ENCODE results near the gene RAI1.

Gene RAI1

GRCh38 chr17:17789410-17789809, 108.2 kb downstream of the RAI1 start:
- TF ChIP-seq, protein P1, sequence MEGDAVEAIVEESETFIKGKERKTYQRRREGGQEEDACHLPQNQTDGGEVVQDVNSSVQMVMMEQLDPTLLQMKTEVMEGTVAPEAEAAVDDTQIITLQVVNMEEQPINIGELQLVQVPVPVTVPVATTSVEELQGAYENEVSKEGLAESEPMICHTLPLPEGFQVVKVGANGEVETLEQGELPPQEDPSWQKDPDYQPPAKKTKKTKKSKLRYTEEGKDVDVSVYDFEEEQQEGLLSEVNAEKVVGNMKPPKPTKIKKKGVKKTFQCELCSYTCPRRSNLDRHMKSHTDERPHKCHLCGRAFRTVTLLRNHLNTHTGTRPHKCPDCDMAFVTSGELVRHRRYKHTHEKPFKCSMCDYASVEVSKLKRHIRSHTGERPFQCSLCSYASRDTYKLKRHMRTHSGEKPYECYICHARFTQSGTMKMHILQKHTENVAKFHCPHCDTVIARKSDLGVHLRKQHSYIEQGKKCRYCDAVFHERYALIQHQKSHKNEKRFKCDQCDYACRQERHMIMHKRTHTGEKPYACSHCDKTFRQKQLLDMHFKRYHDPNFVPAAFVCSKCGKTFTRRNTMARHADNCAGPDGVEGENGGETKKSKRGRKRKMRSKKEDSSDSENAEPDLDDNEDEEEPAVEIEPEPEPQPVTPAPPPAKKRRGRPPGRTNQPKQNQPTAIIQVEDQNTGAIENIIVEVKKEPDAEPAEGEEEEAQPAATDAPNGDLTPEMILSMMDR (IDR thresholded peaks at IDR 0.05; ENCODE audit: low read length, missing control alignments): no peak
- H3K4me3 ChIP-seq (replicated peaks; ENCODE audit: low read depth, low read length): no peak overlapping the region
- no peak for DNase-seq (ENCODE audit: low read depth)

GRCh38 chr17:17789828-17790636, 108.8 kb downstream of the RAI1 start:
- no peak for DNase-seq (ENCODE audit: low read depth)
- H3K4me3 ChIP-seq (replicated peaks; ENCODE audit: low read depth, low read length): no peak overlapping the region
- TF ChIP-seq, protein P1 (IDR thresholded peaks at IDR 0.05; ENCODE audit: low read length, missing control alignments): no peak

DNA sequence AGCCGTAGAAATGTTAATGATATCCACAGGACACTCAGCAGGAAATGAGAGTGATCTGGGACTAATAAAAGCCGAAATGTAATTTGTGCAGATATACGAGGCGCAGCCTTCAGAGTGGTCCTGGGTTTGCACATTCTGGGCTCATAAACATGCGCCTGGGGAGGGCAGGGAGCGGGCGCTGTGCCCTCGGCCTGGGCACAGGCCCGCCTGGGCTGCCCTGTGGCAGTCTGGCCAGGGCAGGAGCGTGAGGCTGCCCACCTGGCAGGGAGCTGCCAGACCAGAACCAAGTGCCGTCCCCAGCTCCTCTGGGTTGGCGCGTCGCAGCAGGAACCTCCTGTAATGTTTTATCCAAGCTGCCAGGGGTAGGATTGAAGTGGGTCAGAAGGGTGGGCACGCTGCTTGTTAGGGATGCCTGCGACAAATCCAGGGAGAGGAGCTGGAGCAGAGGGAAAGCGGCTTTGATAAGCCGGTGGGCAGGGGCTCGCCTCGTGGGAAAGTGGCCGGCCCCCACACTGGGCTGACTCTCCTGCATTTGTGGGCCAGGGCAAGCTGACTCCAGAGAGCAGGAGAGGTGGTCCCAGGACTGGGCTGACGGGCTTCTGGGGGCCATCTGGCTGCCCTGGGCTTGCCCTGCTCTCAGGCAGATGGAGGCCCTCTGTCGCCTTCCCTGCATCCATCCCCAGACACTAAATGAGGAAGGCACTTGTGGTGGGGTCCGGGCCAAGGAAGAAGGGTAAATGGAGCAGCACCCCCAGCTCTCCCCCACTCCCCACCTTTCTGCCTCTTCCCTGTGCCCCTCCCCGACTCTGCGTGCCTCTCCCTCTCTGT, 109.6 kb downstream of the RAI1 start:
- H3K4me3 ChIP-seq (replicated peaks; ENCODE audit: low read depth, low read length): no peak overlapping the region
- no peak for DNase-seq (ENCODE audit: low read depth)
- TF ChIP-seq, protein P1 (IDR thresholded peaks at IDR 0.05; ENCODE audit: low read length, missing control alignments): no peak

- TF ChIP-seq, protein P1 (IDR thresholded peaks at IDR 0.05; ENCODE audit: low read length, missing control alignments): no peak
- H3K4me3 ChIP-seq (replicated peaks; ENCODE audit: low read depth, low read length): no peak overlapping the region
- no peak for DNase-seq (ENCODE audit: low read depth)
Measured at GRCh38 chr17:17792037-17792550, 110.8 kb downstream of the RAI1 start.

DNA sequence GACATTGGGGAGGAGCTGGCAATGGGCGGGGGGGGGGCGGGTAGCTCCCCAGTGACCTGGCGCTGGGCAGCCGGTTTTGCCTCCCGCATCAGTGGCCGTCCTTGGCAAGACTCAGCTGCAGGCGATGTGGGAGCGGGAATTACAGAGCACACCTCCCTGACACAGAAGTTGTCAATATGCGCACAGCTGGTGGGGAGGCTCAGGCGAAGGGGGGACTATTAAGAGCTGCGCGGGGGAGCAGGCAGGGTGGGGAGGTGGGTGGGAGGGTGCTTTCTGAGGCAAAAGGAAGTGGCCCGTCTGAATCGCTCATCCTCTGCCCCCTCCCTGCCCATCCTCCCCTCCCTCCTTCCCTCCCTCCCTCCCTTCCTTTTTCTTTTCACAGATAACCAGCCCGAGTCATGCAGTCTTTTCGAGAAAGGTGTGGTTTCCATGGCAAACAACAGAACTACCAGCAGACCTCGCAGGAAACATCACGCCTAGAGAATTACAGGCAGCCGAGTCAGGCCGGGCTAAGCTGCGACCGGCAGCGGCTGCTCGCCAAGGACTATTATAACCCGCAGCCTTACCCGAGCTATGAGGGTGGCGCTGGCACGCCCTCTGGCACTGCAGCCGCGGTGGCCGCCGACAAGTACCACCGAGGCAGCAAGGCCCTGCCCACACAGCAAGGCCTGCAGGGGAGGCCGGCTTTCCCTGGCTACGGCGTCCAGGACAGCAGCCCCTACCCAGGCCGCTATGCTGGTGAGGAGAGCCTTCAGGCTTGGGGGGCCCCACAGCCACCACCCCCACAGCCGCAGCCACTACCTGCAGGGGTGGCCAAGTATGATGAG, 111.5 kb downstream of the RAI1 start:
- H3K4me3 ChIP-seq (replicated peaks; ENCODE audit: low read depth, low read length): no peak overlapping the region
- peak; percentile 91 for DNase-seq (ENCODE audit: low read depth)
- TF ChIP-seq, protein P1 (IDR thresholded peaks at IDR 0.05; ENCODE audit: low read length, missing control alignments): no peak

DNA sequence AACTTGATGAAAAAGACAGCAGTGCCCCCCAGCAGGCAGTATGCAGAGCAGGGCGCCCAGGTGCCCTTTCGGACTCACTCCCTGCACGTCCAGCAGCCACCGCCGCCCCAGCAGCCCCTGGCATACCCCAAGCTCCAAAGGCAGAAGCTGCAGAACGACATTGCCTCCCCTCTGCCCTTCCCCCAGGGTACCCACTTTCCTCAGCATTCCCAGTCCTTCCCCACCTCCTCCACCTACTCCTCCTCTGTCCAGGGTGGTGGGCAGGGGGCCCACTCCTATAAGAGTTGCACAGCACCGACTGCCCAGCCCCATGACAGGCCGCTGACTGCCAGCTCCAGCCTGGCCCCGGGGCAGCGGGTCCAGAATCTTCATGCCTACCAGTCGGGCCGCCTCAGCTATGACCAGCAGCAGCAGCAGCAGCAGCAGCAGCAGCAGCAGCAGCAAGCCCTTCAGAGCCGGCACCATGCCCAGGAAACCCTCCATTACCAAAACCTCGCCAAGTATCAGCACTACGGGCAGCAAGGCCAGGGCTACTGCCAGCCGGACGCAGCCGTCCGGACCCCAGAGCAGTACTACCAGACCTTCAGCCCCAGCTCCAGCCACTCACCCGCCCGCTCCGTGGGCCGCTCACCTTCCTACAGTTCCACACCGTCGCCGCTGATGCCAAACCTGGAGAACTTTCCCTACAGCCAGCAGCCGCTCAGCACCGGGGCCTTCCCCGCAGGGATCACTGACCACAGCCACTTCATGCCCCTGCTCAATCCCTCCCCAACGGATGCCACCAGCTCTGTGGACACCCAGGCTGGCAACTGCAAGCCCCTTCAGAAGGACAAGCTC, 112.3 kb downstream of the RAI1 start:
- no peak for DNase-seq (ENCODE audit: low read depth)
- no peak overlapping the region for H3K4me3 ChIP-seq (replicated peaks; ENCODE audit: low read depth, low read length)
- TF ChIP-seq, protein P1 (IDR thresholded peaks at IDR 0.05; ENCODE audit: low read length, missing control alignments): no peak
